Lower lobe of right lung (tissue), 2 donors: ENCODE data around the gene CPNE5. TPM values are rescaled to one million over a fixed set of nuclear protein-coding genes. Genes with fewer than 3 reads are reported as not detected.
A peak's percentile ranks its signal among the peaks of the same experiment; 100 is the strongest.

Source experiments
- ATAC-seq, 2 donors: fragments of 200-7000 bp; cut with Tn5 transposase; one replicate each; pipeline ENCODE4 v1.9.1; 2020 to 2022; ENCODE audit warnings: mild to moderate bottlenecking in 2 of 2, moderate library complexity in 2 of 2
- DNase-seq: peaks from one replicate; pipeline ENCODE4 v3.0.0-alpha.2; 2020
- H3K27ac ChIP-seq: fragments of 200-600 bp; one replicate; pipeline ENCODE4 v1.8.0; 2022
- H3K27me3 ChIP-seq: fragments of 200-600 bp; one replicate; pipeline ENCODE4 v1.8.0; 2022; ENCODE audit warnings: low read depth
- H3K36me3 ChIP-seq: fragments of 200-600 bp; one replicate; pipeline ENCODE4 v1.8.0; 2022; ENCODE audit warnings: mild to moderate bottlenecking
- H3K4me1 ChIP-seq: fragments of 200-600 bp; one replicate; pipeline ENCODE4 v1.8.0; 2022
- H3K4me3 ChIP-seq: fragments of 200-600 bp; one replicate; pipeline ENCODE4 v1.8.0; 2022; ENCODE audit warnings: mild to moderate bottlenecking
- H3K9me3 ChIP-seq: fragments of 200-600 bp; one replicate; pipeline ENCODE4 v1.8.0; 2022
- CTCF ChIP-seq: fragments of 200-600 bp; IDR thresholded peaks from one replicate; pipeline ENCODE4 v1.8.0; 2022; ENCODE audit warnings: antibody characterized with exemption, mild to moderate bottlenecking
- intact Hi-C: fragments of 100-400 bp; cut with DNase I; formaldehyde crosslinking; loops from one replicate; pipeline ENCODE4 v1.11.0; 2022
- total RNA-seq: library from RNA; stranded (reverse); fragmentation: NEBNext Ultra II Directional; extraction: Animal tissue kit (Norgen Biotek cat#: 25700); gene quantifications from one replicate; pipeline ENCODE4 v1.2.1, GENCODE V29; 2021
- donor health status: DM: no; HTN: yes; CAD: no; lungs with severe emphysema.

CPNE5 gene
- total RNA-seq, 1 donor from 2014 or later, result 2.4 TPM

GRCh38 chr6:36884610-36885009, 45.4 kb upstream of the CPNE5 start:
- Histone ChIP-seq H3K4me1 (peaks cover 24% of the 10 kb centered on the region), H3K4me3 (no peak overlapping the region), H3K9me3 (no peaks in the 10 kb centered on the region), H3K27me3 (no peaks in the 10 kb centered on the region), H3K36me3 (no peaks in the 10 kb centered on the region), H3K27ac (no peak overlapping the region)
- intact Hi-C loops, result loop anchor here (10.0 kb wide), 1 partner anchor 320 kb away; no protein-coding TSS in a partner anchor
- TF ChIP-seq CTCF, result no peak
- ATAC-seq, result no peak
- no peak for DNase-seq

GRCh38 chr6:36875250-36875633, 36.0 kb upstream of the CPNE5 start:
- intact Hi-C loops, result no loop called here
- H3K27ac ChIP-seq, result peak overlapping the region; percentile 93
- H3K9me3 ChIP-seq, result no peaks in the 10 kb centered on the region
- peak overlapping the region; percentile 85 for H3K4me3 ChIP-seq
- ATAC-seq (no peak), DNase-seq (no peak)
- H3K27me3 ChIP-seq, result peaks cover 7% of the 10 kb centered on the region
- TF ChIP-seq CTCF, result no peak
- H3K4me1 ChIP-seq, result peaks cover 16% of the 10 kb centered on the region
- H3K36me3 ChIP-seq, result peaks cover 3% of the 10 kb centered on the region

- peaks cover 16% of the 10 kb centered on the region for H3K4me1 ChIP-seq
- no peak for TF ChIP-seq CTCF
- no peaks in the 10 kb centered on the region for H3K9me3 ChIP-seq
- H3K36me3 ChIP-seq, result peaks cover 4% of the 10 kb centered on the region
- peaks cover 7% of the 10 kb centered on the region for H3K27me3 ChIP-seq
- intact Hi-C loops, result no loop called here
- peak within 1 kb of the TSS; percentile 85 for H3K4me3 ChIP-seq
- DNase-seq (peak; percentile 87), ATAC-seq (peak; percentile 94 to 97)
- peak within 1 kb of the TSS; percentile 93 for H3K27ac ChIP-seq
Measured at GRCh38 chr6:36874443-36875249, 35.4 kb upstream of the CPNE5 start, which contains the start of gene PPIL1. Gene PPIL1, minus strand, starts transcription at chr6:36874803. Its CDS starts 31 bp downstream, at chr6:36874772.

GRCh38 chr6:36873612-36874442, 34.6 kb upstream of the CPNE5 start:
- H3K36me3 ChIP-seq, result peaks cover 12% of the 10 kb centered on the region
- H3K27me3 ChIP-seq, result peaks cover under 1% of the 10 kb centered on the region
- intact Hi-C loops, result no loop called here
- H3K27ac ChIP-seq, result peak overlapping the region; percentile 93
- ATAC-seq (peak in 1 of 2 donors; percentile 31), DNase-seq (no peak)
- H3K4me1 ChIP-seq, result peaks cover 16% of the 10 kb centered on the region
- H3K9me3 ChIP-seq, result no peaks in the 10 kb centered on the region
- peak overlapping the region; percentile 85 for H3K4me3 ChIP-seq
- TF ChIP-seq CTCF, result no peak

- DNase-seq, result no peak
- no peaks in the 10 kb centered on the region for H3K27me3 ChIP-seq
- H3K36me3 ChIP-seq, result peaks cover 18% of the 10 kb centered on the region
- H3K4me1 ChIP-seq, result peaks cover 16% of the 10 kb centered on the region
- no peak for ATAC-seq
- no peak overlapping the region for H3K4me3 ChIP-seq
- no peaks in the 10 kb centered on the region for H3K9me3 ChIP-seq
- no peak overlapping the region for H3K27ac ChIP-seq
- intact Hi-C loops, result no loop called here
- no peak for TF ChIP-seq CTCF
Measured at GRCh38 chr6:36873115-36873514, 33.9 kb upstream of the CPNE5 start.
